HEK293 (cell line): ENCODE results near the gene TMEM35B.

ENCODE experiments used
- CTCF ChIA-PET: fragments of 350-600 bp; formaldehyde crosslinking; extraction: SDS; loops from one replicate; lab custom pipeline; 2021; ENCODE audit warnings: antibody characterized with exemption; lab: Yijun Ruan, JAX
- POLR2A ChIA-PET: fragments of 300-600 bp; formaldehyde crosslinking; extraction: SDS; loops from one replicate; lab custom pipeline; 2020; ENCODE audit warnings: antibody characterized with exemption, inconsistent platforms; lab: Yijun Ruan, JAX
- H3K27ac ChIP-seq: fragments of 200-500 bp; sonication (Bioruptor generic); 2 replicates; pipeline ENCODE4 v1.5.1; 2014; ENCODE audit warnings: low read depth, low read length, control low read depth, inconsistent platforms; ENCODE audit errors: extremely low read depth
- H3K36me3 ChIP-seq, 2 experiments: fragments of 200-500 bp in 1 of 2; sonication (Bioruptor generic) in 1 of 2; 1 replicate in 1 of 2; 2 replicates in 1 of 2; pipeline ENCODE4 v1.5.1; 2014 to 2017; ENCODE audit warnings: inconsistent platforms in 2 of 2, low read length in 2 of 2; ENCODE audit not compliant: control insufficient read depth in 2 of 2, insufficient read depth in 1 of 2
- H3K4me1 ChIP-seq: fragments of 200-500 bp; sonication (Bioruptor generic); 2 replicates; pipeline ENCODE4 v1.5.1; 2014; ENCODE audit warnings: mild to moderate bottlenecking, low read length, inconsistent platforms; ENCODE audit not compliant: control insufficient read depth, insufficient read depth
- H3K4me3 ChIP-seq: 2 replicates; pipeline ENCODE4 v1.5.1; 2011; ENCODE audit warnings: low read depth, mild to moderate bottlenecking, control low read depth, low read length, moderate library complexity
- H3K9me3 ChIP-seq: fragments of 200-500 bp; sonication (Bioruptor generic); 2 replicates; pipeline ENCODE4 v1.5.1; 2014; ENCODE audit warnings: low read depth, low read length, inconsistent platforms; ENCODE audit not compliant: control insufficient read depth, insufficient read depth
- HOXC10 ChIP-seq: sonication (generic); formaldehyde crosslinking; IDR thresholded peaks from 2 replicates; pipeline ENCODE4 v1.8.1; 2023; ENCODE audit warnings: mild to moderate bottlenecking, missing genetic modification reagents
- INSM2 ChIP-seq: fragments of 450-650 bp; formaldehyde crosslinking; IDR thresholded peaks from 2 replicates; pipeline ENCODE4 v1.5.1; 2016; ENCODE audit warnings: missing biosample characterization, missing genetic modification characterization
- MZF1 ChIP-seq: fragments of 450-650 bp; formaldehyde crosslinking; IDR thresholded peaks from 2 replicates; pipeline ENCODE4 v1.5.1; 2017; ENCODE audit warnings: missing biosample characterization, missing genetic modification characterization, borderline replicate concordance
- PRDM10 ChIP-seq: fragments of 450-650 bp; formaldehyde crosslinking; IDR thresholded peaks from 2 replicates; pipeline ENCODE4 v1.5.1; 2016; ENCODE audit warnings: missing biosample characterization, missing genetic modification characterization
- SALL2 ChIP-seq: fragments of 450-650 bp; formaldehyde crosslinking; IDR thresholded peaks from 2 replicates; pipeline ENCODE4 v1.5.0; 2017; ENCODE audit warnings: missing biosample characterization, mild to moderate bottlenecking, missing genetic modification characterization, borderline replicate concordance
- SCRT1 ChIP-seq: fragments of 450-650 bp; formaldehyde crosslinking; IDR thresholded peaks from 2 replicates; pipeline ENCODE4 v1.5.1; 2016; ENCODE audit warnings: missing biosample characterization, missing genetic modification characterization, borderline replicate concordance
- SETDB1 ChIP-seq: IDR thresholded peaks from one replicate; pipeline ENCODE4 v1.6.1; 2017; ENCODE audit warnings: mild to moderate bottlenecking, low read length, moderate library complexity, mixed read lengths; ENCODE audit not compliant: insufficient read length
- ZBTB8A ChIP-seq: fragments of 450-650 bp; formaldehyde crosslinking; IDR thresholded peaks from 2 replicates; pipeline ENCODE4 v1.5.1; 2016; ENCODE audit warnings: missing biosample characterization, missing genetic modification characterization
- ZEB2 ChIP-seq: fragments of 450-650 bp; formaldehyde crosslinking; IDR thresholded peaks from 2 replicates; pipeline ENCODE4 v1.5.1; 2016; ENCODE audit warnings: missing biosample characterization, missing genetic modification characterization
- ZNF280C ChIP-seq: fragments of 450-650 bp; formaldehyde crosslinking; IDR thresholded peaks from 2 replicates; pipeline ENCODE4 v1.5.1; 2016; ENCODE audit warnings: missing biosample characterization, missing genetic modification characterization
- ZNF302 ChIP-seq: fragments of 450-650 bp; formaldehyde crosslinking; IDR thresholded peaks from 2 replicates; pipeline ENCODE4 v1.5.1; 2016; ENCODE audit warnings: missing biosample characterization, missing genetic modification characterization, low read depth
- ZNF544 ChIP-seq: fragments of 450-650 bp; formaldehyde crosslinking; IDR thresholded peaks from 2 replicates; pipeline ENCODE4 v1.5.0; 2017; ENCODE audit warnings: missing biosample characterization, missing genetic modification characterization
- ZNF555 ChIP-seq: fragments of 450-650 bp; formaldehyde crosslinking; conservative IDR thresholded peaks from 2 replicates; pipeline ENCODE4 v1.5.1; 2017; ENCODE audit warnings: missing biosample characterization, mild to moderate bottlenecking, missing genetic modification characterization, inconsistent platforms
- ZNF639 ChIP-seq: fragments of 450-650 bp; formaldehyde crosslinking; IDR thresholded peaks from 2 replicates; pipeline ENCODE4 v1.5.1; 2016; ENCODE audit warnings: missing biosample characterization, missing genetic modification characterization
- ZNF701 ChIP-seq: fragments of 450-650 bp; formaldehyde crosslinking; IDR thresholded peaks from 2 replicates; pipeline ENCODE4 v1.5.1; 2016; ENCODE audit warnings: missing biosample characterization, missing genetic modification characterization
- ZSCAN23 ChIP-seq: fragments of 450-650 bp; formaldehyde crosslinking; IDR thresholded peaks from 2 replicates; pipeline ENCODE4 v1.5.1; 2016; ENCODE audit warnings: missing biosample characterization, missing genetic modification characterization

Gene TMEM35B

DNA sequence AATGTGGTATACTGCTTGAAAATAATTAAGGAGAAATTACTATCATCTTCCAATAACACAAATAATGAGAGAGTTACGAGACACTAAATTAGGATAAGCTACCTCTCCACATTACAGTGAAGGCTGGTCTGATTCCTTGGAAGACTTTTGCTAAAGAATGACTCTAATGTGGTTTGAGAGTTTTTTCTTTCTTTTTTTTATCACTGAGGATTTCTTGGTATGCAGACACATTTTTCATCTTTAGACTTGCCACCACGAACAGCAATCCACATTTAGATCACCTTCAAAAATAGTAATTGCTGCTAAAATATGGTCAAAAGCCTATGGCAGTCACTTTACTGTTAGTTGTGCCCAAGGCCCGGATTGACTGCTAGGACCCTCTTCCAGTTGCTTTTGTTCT, 16.6 kb upstream of the TMEM35B start (continued):
- no peak for TF ChIP-seq SETDB1
- TF ChIP-seq, all 188 proteins: peak for 0

DNA sequence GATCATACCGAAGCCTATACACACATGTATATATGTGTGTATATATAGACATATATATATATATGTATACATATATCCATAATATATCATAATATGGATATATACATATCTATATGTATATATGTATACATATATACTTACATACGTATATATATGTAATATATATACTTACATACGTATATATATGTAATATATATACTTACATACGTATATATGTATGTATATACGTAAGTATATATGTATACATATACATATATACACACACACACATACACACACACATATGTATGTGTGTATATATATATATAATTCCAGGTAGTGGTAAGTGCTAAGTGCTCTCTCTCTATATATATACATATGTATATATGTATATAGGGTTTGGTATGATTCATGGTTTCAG, 9.7 kb upstream of the TMEM35B start:
- Histone ChIP-seq H3K9me3 (no peaks in the 10 kb centered on the region), H3K4me3 (no peak overlapping the region), H3K36me3 (peaks cover 1 to 19% of the 10 kb centered on the region in 2 experiments; a peak in 2 of 3 replicates), H3K27ac (no peak overlapping the region), H3K4me1 (no peaks in the 10 kb centered on the region)
- ChIA-PET POLR2A (no interaction called here), CTCF (no interaction called here)
- TF ChIP-seq ZNF701 (tag by site-specific recombination), result no peak
- TF ChIP-seq ZNF639 (tag by site-specific recombination), result no peak
- no peak for TF ChIP-seq ZNF302 (tag by site-specific recombination)
- TF ChIP-seq PRDM10 (tag by site-specific recombination), result no peak
- no peak for TF ChIP-seq HOXC10 (CRISPR knock-in tag)
- TF ChIP-seq ZNF544 (tag by site-specific recombination), result no peak
- no peak for TF ChIP-seq ZBTB8A (tag by site-specific recombination)
- no peak for TF ChIP-seq ZNF280C (tag by site-specific recombination)
- TF ChIP-seq MZF1 (tag by site-specific recombination), result no peak
- TF ChIP-seq ZNF555, result no peak
- TF ChIP-seq ZEB2 (tag by site-specific recombination), result no peak
- no peak for TF ChIP-seq SALL2 (tag by site-specific recombination)
- no peak for TF ChIP-seq SCRT1 (tag by site-specific recombination)
- TF ChIP-seq ZSCAN23 (tag by site-specific recombination), result no peak

DNA sequence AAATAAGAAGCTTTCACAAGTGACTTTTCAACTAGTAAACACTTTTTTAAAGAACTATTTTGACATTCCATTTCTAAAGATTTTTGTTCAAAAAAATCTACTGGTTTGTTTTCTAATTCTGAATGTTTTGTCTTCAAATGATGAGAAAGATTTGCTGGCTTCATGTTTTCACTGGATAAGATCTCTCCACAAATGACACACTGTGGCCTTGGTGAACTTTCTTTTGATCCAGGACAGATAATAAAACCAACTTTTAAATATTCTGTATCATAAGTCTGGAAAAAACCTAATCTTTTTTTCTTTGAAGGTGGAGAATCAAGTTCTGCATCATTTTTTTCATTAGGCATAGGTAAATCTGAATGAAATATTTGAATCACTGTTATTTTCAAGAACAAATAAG, 3.4 kb upstream of the TMEM35B start:
- no peak for TF ChIP-seq INSM2 (tag by site-specific recombination)
- H3K9me3 ChIP-seq, result no peaks in the 10 kb centered on the region
- POLR2A ChIA-PET, result no interaction called here
- H3K4me1 ChIP-seq, result peaks cover 8% of the 10 kb centered on the region
- CTCF ChIA-PET, result no interaction called here
- H3K36me3 ChIP-seq, result peaks cover 0 to 15% of the 10 kb centered on the region in 2 experiments; a peak in 2 of 3 replicates
- H3K27ac ChIP-seq, result no peak overlapping the region
- H3K4me3 ChIP-seq, result no peak overlapping the region
